Measurements from ENCODE around the gene RAI14.

GRCh38 chr5:34656001-34656699, at the start of gene RAI14:
- peak in 3 of 4 experiments; percentile 17 to 52 (median 35) for TF ChIP-seq CTCF (IDR thresholded peaks at IDR 0.05)
- TF ChIP-seq EP300 (IDR thresholded peaks at IDR 0.05) = no peak
- peak; percentile 69 to 75 for TF ChIP-seq POLR2A (IDR thresholded peaks at IDR 0.05)
